SK-N-SH treated with all-trans-retinoic acid at 6 μM for 48 hours (cell line): ENCODE data around the gene ZYG11A.

ENCODE experiments used
- CSDC2 ChIP-seq: fragments of 250-450 bp; sonication (Bioruptor Pico); IDR thresholded peaks from 2 replicates; pipeline ENCODE4 v1.5.0; 2020; ENCODE audit warnings: mild to moderate bottlenecking, moderate library complexity
- ESRRG ChIP-seq: fragments of 250-450 bp; sonication (Bioruptor Pico); IDR thresholded peaks from 2 replicates; pipeline ENCODE4 v1.6.1; 2021; ENCODE audit warnings: mild to moderate bottlenecking
- ISL1 ChIP-seq: fragments of 250-450 bp; sonication (Bioruptor Pico); IDR thresholded peaks from 2 replicates; pipeline ENCODE4 v2.1.2; 2022; ENCODE audit warnings: mild to moderate bottlenecking, moderate library complexity
- OSR1 ChIP-seq: fragments of 250-450 bp; sonication (Bioruptor Pico); IDR thresholded peaks from 2 replicates; pipeline ENCODE4 v1.8.0; 2022; ENCODE audit warnings: moderate library complexity, mild to moderate bottlenecking, inconsistent platforms
- PPARA ChIP-seq: fragments of 250-450 bp; sonication (Bioruptor Pico); IDR thresholded peaks from 2 replicates; pipeline ENCODE4 v1.5.0; 2020; ENCODE audit warnings: mild to moderate bottlenecking, borderline replicate concordance
- RARB ChIP-seq: fragments of 250-450 bp; sonication (Bioruptor Pico); IDR thresholded peaks from 2 replicates; pipeline ENCODE4 v1.8.0; 2021; ENCODE audit warnings: mild to moderate bottlenecking, moderate library complexity
- SNAI2 ChIP-seq: fragments of 250-450 bp; sonication (Bioruptor Pico); IDR thresholded peaks from 2 replicates; pipeline ENCODE4 v1.5.0; 2020; ENCODE audit warnings: mild to moderate bottlenecking, moderate library complexity
- TCF4 ChIP-seq: fragments of 250-450 bp; sonication (Bioruptor Pico); IDR thresholded peaks from 2 replicates; pipeline ENCODE4 v1.8.0; 2021; ENCODE audit warnings: mild to moderate bottlenecking, moderate library complexity, borderline replicate concordance
- TOX ChIP-seq: fragments of 250-450 bp; sonication (Bioruptor Pico); IDR thresholded peaks from 2 replicates; pipeline ENCODE4 v1.8.0; 2021; ENCODE audit warnings: mild to moderate bottlenecking, moderate library complexity, borderline replicate concordance
- TSHZ2 ChIP-seq: fragments of 250-450 bp; sonication (Bioruptor Pico); IDR thresholded peaks from 2 replicates; pipeline ENCODE4 v1.5.0; 2020; ENCODE audit warnings: mild to moderate bottlenecking, moderate library complexity
- ZFP3 ChIP-seq: fragments of 250-450 bp; sonication (Bioruptor Pico); IDR thresholded peaks from 2 replicates; pipeline ENCODE4 v1.5.0; 2020; ENCODE audit warnings: mild to moderate bottlenecking, moderate library complexity
- ZNF8 ChIP-seq: fragments of 450-650 bp; formaldehyde crosslinking; IDR thresholded peaks from 2 replicates; pipeline ENCODE4 v1.5.0; 2020; ENCODE audit warnings: mild to moderate bottlenecking, moderate library complexity
- TF ChIP-seq, protein P1 (sequence below): fragments of 250-450 bp; sonication (Bioruptor Pico); IDR thresholded peaks from 2 replicates; pipeline ENCODE4 v1.8.0; 2020; ENCODE audit warnings: mild to moderate bottlenecking, moderate library complexity, borderline replicate concordance
- TF ChIP-seq, protein P2 (sequence below): fragments of 250-450 bp; sonication (Bioruptor Pico); IDR thresholded peaks from 2 replicates; pipeline ENCODE4 v1.5.1; 2021; ENCODE audit warnings: mild to moderate bottlenecking, moderate library complexity

DNA sequence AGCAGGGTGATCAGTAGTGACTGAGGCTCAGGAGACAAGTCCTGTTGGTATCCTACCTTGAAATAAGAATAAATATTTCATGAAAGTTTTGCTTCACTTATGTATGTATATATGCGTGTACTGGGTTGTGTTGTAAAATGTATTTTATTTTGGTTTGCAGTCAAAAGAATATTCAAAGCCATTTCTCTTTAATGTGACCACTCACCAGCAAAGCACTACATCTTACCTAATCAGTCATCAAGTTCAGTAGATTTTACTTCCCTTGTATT is 95.6 kb downstream of the ZYG11A start:
- TF ChIP-seq, protein P1, sequence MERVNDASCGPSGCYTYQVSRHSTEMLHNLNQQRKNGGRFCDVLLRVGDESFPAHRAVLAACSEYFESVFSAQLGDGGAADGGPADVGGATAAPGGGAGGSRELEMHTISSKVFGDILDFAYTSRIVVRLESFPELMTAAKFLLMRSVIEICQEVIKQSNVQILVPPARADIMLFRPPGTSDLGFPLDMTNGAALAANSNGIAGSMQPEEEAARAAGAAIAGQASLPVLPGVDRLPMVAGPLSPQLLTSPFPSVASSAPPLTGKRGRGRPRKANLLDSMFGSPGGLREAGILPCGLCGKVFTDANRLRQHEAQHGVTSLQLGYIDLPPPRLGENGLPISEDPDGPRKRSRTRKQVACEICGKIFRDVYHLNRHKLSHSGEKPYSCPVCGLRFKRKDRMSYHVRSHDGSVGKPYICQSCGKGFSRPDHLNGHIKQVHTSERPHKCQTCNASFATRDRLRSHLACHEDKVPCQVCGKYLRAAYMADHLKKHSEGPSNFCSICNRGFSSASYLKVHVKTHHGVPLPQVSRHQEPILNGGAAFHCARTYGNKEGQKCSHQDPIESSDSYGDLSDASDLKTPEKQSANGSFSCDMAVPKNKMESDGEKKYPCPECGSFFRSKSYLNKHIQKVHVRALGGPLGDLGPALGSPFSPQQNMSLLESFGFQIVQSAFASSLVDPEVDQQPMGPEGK, result no peak
- no peak for TF ChIP-seq SNAI2 (CRISPR knock-in tag)
- no peak for TF ChIP-seq RARB (CRISPR knock-in tag)
- no peak for TF ChIP-seq ISL1 (CRISPR knock-in tag)
- no peak for TF ChIP-seq ZFP3 (CRISPR knock-in tag)
- TF ChIP-seq OSR1 (CRISPR knock-in tag), result no peak
- no peak for TF ChIP-seq TCF4 (CRISPR knock-in tag)
- TF ChIP-seq CSDC2 (CRISPR knock-in tag), result no peak
- TF ChIP-seq ZNF8 (CRISPR knock-in tag), result no peak
- TF ChIP-seq ESRRG (CRISPR knock-in tag), result no peak
- TF ChIP-seq TOX, result no peak
- no peak for TF ChIP-seq TSHZ2 (CRISPR knock-in tag)
- TF ChIP-seq, protein P2, sequence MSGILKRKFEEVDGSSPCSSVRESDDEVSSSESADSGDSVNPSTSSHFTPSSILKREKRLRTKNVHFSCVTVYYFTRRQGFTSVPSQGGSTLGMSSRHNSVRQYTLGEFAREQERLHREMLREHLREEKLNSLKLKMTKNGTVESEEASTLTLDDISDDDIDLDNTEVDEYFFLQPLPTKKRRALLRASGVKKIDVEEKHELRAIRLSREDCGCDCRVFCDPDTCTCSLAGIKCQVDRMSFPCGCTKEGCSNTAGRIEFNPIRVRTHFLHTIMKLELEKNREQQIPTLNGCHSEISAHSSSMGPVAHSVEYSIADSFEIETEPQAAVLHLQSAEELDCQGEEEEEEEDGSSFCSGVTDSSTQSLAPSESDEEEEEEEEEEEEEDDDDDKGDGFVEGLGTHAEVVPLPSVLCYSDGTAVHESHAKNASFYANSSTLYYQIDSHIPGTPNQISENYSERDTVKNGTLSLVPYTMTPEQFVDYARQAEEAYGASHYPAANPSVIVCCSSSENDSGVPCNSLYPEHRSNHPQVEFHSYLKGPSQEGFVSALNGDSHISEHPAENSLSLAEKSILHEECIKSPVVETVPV (CRISPR knock-in tag), result no peak
- TF ChIP-seq PPARA, result no peak
